Gastroesophageal sphincter (tissue), 3 donors: Measurements from ENCODE around the gene UNC13C.

Source experiments
- POLR2AphosphoS5 ChIP-seq: sonication (generic); formaldehyde crosslinking; IDR thresholded peaks from one replicate; pipeline ENCODE4 v1.6.1; 2017; ENCODE audit warnings: antibody characterized with exemption
- TF ChIP-seq, protein P1 (sequence below), 4 experiments: fragments of 200-600 bp in 2 of 4; fragments of 450-650 bp in 2 of 4; sonication (generic) in 1 of 4; IDR thresholded peaks; one replicate each; pipeline ENCODE4 v1.5.1; 2017 to 2019; ENCODE audit warnings: antibody characterized with exemption in 4 of 4, mild to moderate bottlenecking in 2 of 4, moderate library complexity in 2 of 4

DNA sequence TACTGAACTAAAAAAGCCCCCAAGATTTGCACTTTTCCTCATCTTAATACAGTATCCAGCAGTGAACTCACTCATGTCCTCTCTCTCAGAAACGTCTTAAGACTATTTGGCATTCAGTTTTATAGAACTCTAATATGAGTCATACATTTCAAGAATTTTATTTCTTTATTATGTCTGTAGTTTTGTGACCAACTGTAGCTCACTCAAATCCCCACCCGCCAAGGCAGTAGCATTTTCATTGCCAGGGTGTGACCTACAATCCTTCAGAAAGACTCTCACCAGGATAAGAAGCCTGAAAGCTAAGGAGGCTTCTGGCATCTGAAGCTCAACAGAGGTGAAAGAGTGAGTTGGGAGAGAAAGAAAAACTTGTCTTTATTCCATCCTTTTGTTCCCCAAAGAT, 681.4 kb downstream of the UNC13C start:
- TF ChIP-seq, protein P1, sequence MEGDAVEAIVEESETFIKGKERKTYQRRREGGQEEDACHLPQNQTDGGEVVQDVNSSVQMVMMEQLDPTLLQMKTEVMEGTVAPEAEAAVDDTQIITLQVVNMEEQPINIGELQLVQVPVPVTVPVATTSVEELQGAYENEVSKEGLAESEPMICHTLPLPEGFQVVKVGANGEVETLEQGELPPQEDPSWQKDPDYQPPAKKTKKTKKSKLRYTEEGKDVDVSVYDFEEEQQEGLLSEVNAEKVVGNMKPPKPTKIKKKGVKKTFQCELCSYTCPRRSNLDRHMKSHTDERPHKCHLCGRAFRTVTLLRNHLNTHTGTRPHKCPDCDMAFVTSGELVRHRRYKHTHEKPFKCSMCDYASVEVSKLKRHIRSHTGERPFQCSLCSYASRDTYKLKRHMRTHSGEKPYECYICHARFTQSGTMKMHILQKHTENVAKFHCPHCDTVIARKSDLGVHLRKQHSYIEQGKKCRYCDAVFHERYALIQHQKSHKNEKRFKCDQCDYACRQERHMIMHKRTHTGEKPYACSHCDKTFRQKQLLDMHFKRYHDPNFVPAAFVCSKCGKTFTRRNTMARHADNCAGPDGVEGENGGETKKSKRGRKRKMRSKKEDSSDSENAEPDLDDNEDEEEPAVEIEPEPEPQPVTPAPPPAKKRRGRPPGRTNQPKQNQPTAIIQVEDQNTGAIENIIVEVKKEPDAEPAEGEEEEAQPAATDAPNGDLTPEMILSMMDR (IDR thresholded peaks at IDR 0.05) = no peak
- no peak for TF ChIP-seq POLR2AphosphoS5
